Lung microvascular endothelial cell (primary cell): ENCODE data around the gene SKAP1. TPM values are rescaled to one million over a fixed set of nuclear protein-coding genes. Genes with fewer than 3 reads are reported as not detected.
"Not testable (repeated sequence)": the region's sequence is repeated elsewhere in the genome, so short reads cannot be mapped to it uniquely, and the experiment has no call there.

Source experiments
- DNase-seq, 2 donors: peaks; one replicate each; pipeline versions ENCODE4 v3.0.0 to v3.0.0-alpha.2; 2010; ENCODE audit warnings: low read depth in 2 of 2
- total RNA-seq: library from RNA; depleted of rRNA; stranded (reverse); fragments of >200 nt; gene quantifications from 2 replicates; pipeline ENCODE4 v1.2.1, GENCODE V29; 2014

The SKAP1 gene
- total RNA-seq, 1 donor from 2014 or later, result not detected

GRCh38 chr17:48245465-48246033 lies 184.5 kb downstream of the SKAP1 start:
- DNase-seq, result not testable (repeated sequence)

GRCh38 chr17:48244814-48245213 lies 185.2 kb downstream of the SKAP1 start:
- DNase-seq, result peak in 1 of 2 donors; percentile 17

- DNase-seq, result peak; percentile 47 to 87
Observed at GRCh38 chr17:48244121-48244711, 185.8 kb downstream of the SKAP1 start.

- peak in 1 of 2 donors; percentile 58 for DNase-seq
Observed at GRCh38 chr17:48241770-48242497, 188.1 kb downstream of the SKAP1 start.

- DNase-seq, result peak; percentile 57 to 80
Observed at GRCh38 chr17:48241131-48241591, 188.9 kb downstream of the SKAP1 start.

GRCh38 chr17:48240562-48241130 lies 189.4 kb downstream of the SKAP1 start:
- DNase-seq, result peak; percentile 41 to 53

GRCh38 chr17:48240122-48240521 lies 189.9 kb downstream of the SKAP1 start:
- DNase-seq, result no peak

GRCh38 chr17:48239603-48239995 lies 190.4 kb downstream of the SKAP1 start:
- no peak for DNase-seq

GRCh38 chr17:48238933-48239602 lies 190.9 kb downstream of the SKAP1 start:
- DNase-seq, result no peak

- no peak for DNase-seq
Observed at GRCh38 chr17:48237456-48237855, 192.6 kb downstream of the SKAP1 start.

- peak; percentile 15 to 94 for DNase-seq
Observed at GRCh38 chr17:48236681-48237134, 193.3 kb downstream of the SKAP1 start.

GRCh38 chr17:48234922-48235321 lies 195.1 kb downstream of the SKAP1 start:
- DNase-seq, result no peak

GRCh38 chr17:48231995-48232959 lies 197.7 kb downstream of the SKAP1 start:
- no peak for DNase-seq

- DNase-seq, result no peak
Observed at GRCh38 chr17:48229936-48230335, 200.1 kb downstream of the SKAP1 start.

GRCh38 chr17:48228720-48229119 lies 201.3 kb downstream of the SKAP1 start:
- DNase-seq, result no peak

GRCh38 chr17:48225725-48226567 lies 204.1 kb downstream of the SKAP1 start:
- no peak for DNase-seq

GRCh38 chr17:48223945-48224344 lies 206.1 kb downstream of the SKAP1 start:
- no peak for DNase-seq

- no peak for DNase-seq
Observed at GRCh38 chr17:48219617-48220016, 210.4 kb downstream of the SKAP1 start.

GRCh38 chr17:48215583-48216139 lies 214.4 kb downstream of the SKAP1 start:
- peak; percentile 65 to 77 for DNase-seq
